Activated CD4-positive, CD25-positive, alpha-beta regulatory T cell treated with anti-CD3 and anti-CD28 coated beads, Interleukin-2, amount 50 U/mL, for 72 hours (primary cell): Measurements from ENCODE around the gene CCDC38.
A peak's percentile ranks its signal among the peaks of the same experiment; 100 is the strongest.
"Not testable (repeated sequence)": the region's sequence is repeated elsewhere in the genome, so short reads cannot be mapped to it uniquely, and the experiment has no call there.

Experiments used
- DNase-seq: peaks from one replicate; pipeline ENCODE4 v3.0.0; 2021

CCDC38 gene

GRCh38 chr12:95942524-95943329 is at the start of gene CCDC38:
Gene CCDC38 (minus strand): TSS chr12:95942614. CDS start chr12:95936509, 6,105 bp downstream.
- DNase-seq, result peak; percentile 74

GRCh38 chr12:95990136-95990535 is 47.7 kb upstream of the CCDC38 start:
- DNase-seq, result no peak

- DNase-seq, result no peak
Observed at GRCh38 chr12:95989504-95990123, 47.2 kb upstream of the CCDC38 start.

- DNase-seq, result no peak
Observed at GRCh38 chr12:95988506-95989275, 46.3 kb upstream of the CCDC38 start.

- no peak for DNase-seq
Observed at GRCh38 chr12:95986635-95987570, 44.5 kb upstream of the CCDC38 start.

GRCh38 chr12:95984682-95985081 is 42.3 kb upstream of the CCDC38 start:
- DNase-seq, result no peak

- no peak for DNase-seq
Observed at GRCh38 chr12:95982602-95983001, 40.2 kb upstream of the CCDC38 start.

- no peak for DNase-seq
Observed at GRCh38 chr12:95980437-95980836, 38.0 kb upstream of the CCDC38 start.

GRCh38 chr12:95978774-95979173 is 36.4 kb upstream of the CCDC38 start:
- no peak for DNase-seq

GRCh38 chr12:95978351-95978750 is 35.9 kb upstream of the CCDC38 start:
- no peak for DNase-seq

- no peak for DNase-seq
Observed at GRCh38 chr12:95977764-95978305, 35.4 kb upstream of the CCDC38 start.

- no peak for DNase-seq
Observed at GRCh38 chr12:95976416-95976832, 34.0 kb upstream of the CCDC38 start.

- no peak for DNase-seq
Observed at GRCh38 chr12:95975491-95975890, 33.1 kb upstream of the CCDC38 start.

GRCh38 chr12:95974358-95974757 is 31.9 kb upstream of the CCDC38 start:
- DNase-seq, result no peak

GRCh38 chr12:95972832-95973456 is 30.5 kb upstream of the CCDC38 start:
- DNase-seq, result no peak

- DNase-seq, result no peak
Observed at GRCh38 chr12:95970905-95971304, 28.5 kb upstream of the CCDC38 start.

GRCh38 chr12:95969116-95969515 is 26.7 kb upstream of the CCDC38 start:
- DNase-seq, result not testable (repeated sequence)

- no peak for DNase-seq
Observed at GRCh38 chr12:95967301-95967700, 24.9 kb upstream of the CCDC38 start.

GRCh38 chr12:95966287-95966870 is 24.0 kb upstream of the CCDC38 start:
- DNase-seq, result no peak

GRCh38 chr12:95963096-95963495 is 20.7 kb upstream of the CCDC38 start:
- no peak for DNase-seq

GRCh38 chr12:95962222-95962621 is 19.8 kb upstream of the CCDC38 start:
- no peak for DNase-seq
